Colonic mucosa (tissue), 4 donors: ENCODE results near the gene TMEM30A. TPM values are rescaled to one million over a fixed set of nuclear protein-coding genes. Genes with fewer than 3 reads are reported as not detected.

ENCODE experiments used
- DNase-seq: peaks from one replicate; pipeline ENCODE4 v3.0.0-alpha.2; 2020
- H3K27ac ChIP-seq: fragments of 200-600 bp; one replicate; pipeline ENCODE4 v1.8.0; 2021
- H3K27me3 ChIP-seq: fragments of 200-600 bp; one replicate; pipeline ENCODE4 v1.8.0; 2021
- H3K36me3 ChIP-seq: fragments of 200-600 bp; one replicate; pipeline ENCODE4 v1.8.0; 2021
- H3K4me1 ChIP-seq: fragments of 200-600 bp; one replicate; pipeline ENCODE4 v1.8.0; 2021; ENCODE audit warnings: mild to moderate bottlenecking
- H3K4me3 ChIP-seq: fragments of 200-600 bp; one replicate; pipeline ENCODE4 v1.8.0; 2021
- H3K9ac ChIP-seq, 2 donors: one replicate each; pipeline ENCODE4 v1.7.0; 2013; ENCODE audit warnings: control low read depth in 2 of 2, low read depth in 2 of 2, low read length in 2 of 2
- H3K9me3 ChIP-seq: fragments of 200-600 bp; one replicate; pipeline ENCODE4 v1.8.0; 2021
- intact Hi-C: fragments of 100-400 bp; cut with DNase I; formaldehyde crosslinking; loops from one replicate; pipeline ENCODE4 v1.14.1; 2022
- total RNA-seq, 2 donors: library from RNA; stranded (reverse); fragmentation: NEBNext Ultra II Directional in 1 of 2; extraction: Animal tissue kit (Norgen Biotek cat#: 25700) in 1 of 2; gene quantifications; one replicate each; pipeline ENCODE4 v1.2.1, GENCODE V29; 2021
- TF ChIP-seq, protein P1 (sequence below): fragments of 200-600 bp; IDR thresholded peaks from one replicate; pipeline ENCODE4 v1.8.0; 2022; ENCODE audit warnings: antibody characterized with exemption, mild to moderate bottlenecking
- donor health status: healthy.
- donor health status: DM: no; HTN: no; CAD: no.
- donor health status: DM: no; HTN: no; CAD: no.

Gene TMEM30A
- 100 to 1,000 TPM in 1 of 2 donors, 10 to 100 TPM in 1; 69.5 to 112 TPM for total RNA-seq

GRCh38 chr6:75284632-75285282 lies at the start of gene TMEM30A:
Gene TMEM30A (minus strand): TSS chr6:75284792. CDS start chr6:75284638, 154 bp downstream.
- TF ChIP-seq, protein P1, sequence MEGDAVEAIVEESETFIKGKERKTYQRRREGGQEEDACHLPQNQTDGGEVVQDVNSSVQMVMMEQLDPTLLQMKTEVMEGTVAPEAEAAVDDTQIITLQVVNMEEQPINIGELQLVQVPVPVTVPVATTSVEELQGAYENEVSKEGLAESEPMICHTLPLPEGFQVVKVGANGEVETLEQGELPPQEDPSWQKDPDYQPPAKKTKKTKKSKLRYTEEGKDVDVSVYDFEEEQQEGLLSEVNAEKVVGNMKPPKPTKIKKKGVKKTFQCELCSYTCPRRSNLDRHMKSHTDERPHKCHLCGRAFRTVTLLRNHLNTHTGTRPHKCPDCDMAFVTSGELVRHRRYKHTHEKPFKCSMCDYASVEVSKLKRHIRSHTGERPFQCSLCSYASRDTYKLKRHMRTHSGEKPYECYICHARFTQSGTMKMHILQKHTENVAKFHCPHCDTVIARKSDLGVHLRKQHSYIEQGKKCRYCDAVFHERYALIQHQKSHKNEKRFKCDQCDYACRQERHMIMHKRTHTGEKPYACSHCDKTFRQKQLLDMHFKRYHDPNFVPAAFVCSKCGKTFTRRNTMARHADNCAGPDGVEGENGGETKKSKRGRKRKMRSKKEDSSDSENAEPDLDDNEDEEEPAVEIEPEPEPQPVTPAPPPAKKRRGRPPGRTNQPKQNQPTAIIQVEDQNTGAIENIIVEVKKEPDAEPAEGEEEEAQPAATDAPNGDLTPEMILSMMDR = no peak

GRCh38 chr6:75333676-75334200 lies 49.1 kb upstream of the TMEM30A start:
- Histone ChIP-seq H3K9ac (no peak overlapping the region), H3K36me3 (no peaks in the 10 kb centered on the region), H3K9me3 (no peaks in the 10 kb centered on the region), H3K27ac (no peak overlapping the region), H3K4me1 (no peaks in the 10 kb centered on the region), H3K27me3 (no peaks in the 10 kb centered on the region), H3K4me3 (no peak overlapping the region)
- intact Hi-C loops = no loop called here
- no peak for DNase-seq
- TF ChIP-seq, protein P1 = no peak

More at GRCh38 chr6:75284632-75285282, at the start of gene TMEM30A:
- DNase-seq = peak; percentile 98
- intact Hi-C loops = no loop called here
- Histone ChIP-seq H3K36me3 (no peaks in the 10 kb centered on the region), H3K9ac (peak within 1 kb of the TSS; percentile 73 to 86), H3K4me3 (peak within 1 kb of the TSS; percentile 86), H3K9me3 (no peaks in the 10 kb centered on the region), H3K4me1 (no peaks in the 10 kb centered on the region), H3K27ac (peak within 1 kb of the TSS; percentile 92), H3K27me3 (no peaks in the 10 kb centered on the region)

GRCh38 chr6:75331151-75331550 lies 46.6 kb upstream of the TMEM30A start:
- DNase-seq = no peak
- no peak overlapping the region for H3K27ac ChIP-seq
- H3K4me1 ChIP-seq = no peaks in the 10 kb centered on the region
- TF ChIP-seq, protein P1 = no peak
- H3K27me3 ChIP-seq = no peaks in the 10 kb centered on the region
- H3K4me3 ChIP-seq = no peak overlapping the region
- H3K9me3 ChIP-seq = no peaks in the 10 kb centered on the region
- no peaks in the 10 kb centered on the region for H3K36me3 ChIP-seq
- no peak overlapping the region for H3K9ac ChIP-seq
- intact Hi-C loops = no loop called here

GRCh38 chr6:75329703-75330102 lies 45.1 kb upstream of the TMEM30A start:
- no peaks in the 10 kb centered on the region for H3K27me3 ChIP-seq
- H3K9me3 ChIP-seq = no peaks in the 10 kb centered on the region
- intact Hi-C loops = no loop called here
- DNase-seq = no peak
- H3K4me1 ChIP-seq = no peaks in the 10 kb centered on the region
- H3K27ac ChIP-seq = no peak overlapping the region
- no peak overlapping the region for H3K9ac ChIP-seq
- TF ChIP-seq, protein P1 = no peak
- no peak overlapping the region for H3K4me3 ChIP-seq
- H3K36me3 ChIP-seq = no peaks in the 10 kb centered on the region

DNA sequence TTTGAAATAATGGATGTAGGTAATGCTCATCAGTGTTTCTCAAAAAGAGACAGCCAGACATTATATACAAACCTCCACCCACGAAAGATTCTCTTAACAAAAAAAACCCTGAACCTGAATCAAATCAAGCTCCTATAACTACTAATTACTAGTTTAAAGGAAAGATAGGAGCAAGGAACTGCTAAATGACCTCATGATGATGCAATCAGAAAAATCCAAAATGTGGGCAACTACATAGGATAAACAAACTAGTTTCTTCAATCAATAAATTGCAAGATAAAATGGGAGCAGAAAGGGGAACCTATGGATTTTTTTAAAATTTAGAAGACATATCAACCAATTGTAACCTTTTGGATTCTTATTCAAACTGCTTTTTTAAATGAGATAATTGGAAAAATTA lies 43.2 kb upstream of the TMEM30A start:
- Histone ChIP-seq H3K4me1 (no peaks in the 10 kb centered on the region), H3K9ac (no peak overlapping the region), H3K36me3 (no peaks in the 10 kb centered on the region), H3K27me3 (no peaks in the 10 kb centered on the region), H3K9me3 (no peaks in the 10 kb centered on the region), H3K27ac (no peak overlapping the region), H3K4me3 (no peak overlapping the region)
- no peak for DNase-seq
- TF ChIP-seq, protein P1 = no peak
- intact Hi-C loops = no loop called here
